Measurements from ENCODE around the gene BOLA1.

BOLA1 gene

GRCh38 chr1:149942885-149943284 lies 43.5 kb downstream of the BOLA1 start:
- H3K36me3 ChIP-seq (ENCODE audit: control insufficient read depth, insufficient read depth, low read length), result no peaks in the 10 kb centered on the region
- H3K27ac ChIP-seq, result no peak overlapping the region
- H3K9me3 ChIP-seq (ENCODE audit: control insufficient read depth, low read length), result no peaks in the 10 kb centered on the region
- no peaks in the 10 kb centered on the region for H3K4me1 ChIP-seq
- H3K27me3 ChIP-seq (ENCODE audit: control insufficient read depth, insufficient read depth, low read length), result no peaks in the 10 kb centered on the region
- TF ChIP-seq CTCF (IDR thresholded peaks at IDR 0.05), result no peak
- no peak overlapping the region for H3K9ac ChIP-seq
- H3K79me2 ChIP-seq, result no peaks in the 10 kb centered on the region
- H3K4me2 ChIP-seq (ENCODE audit: low read length), result no peak overlapping the region
- no peak overlapping the region for H3K4me3 ChIP-seq (ENCODE audit: low read depth, low read length)
- H2AFZ ChIP-seq, result no peak overlapping the region

- no peaks in the 10 kb centered on the region for H3K27me3 ChIP-seq (ENCODE audit: control insufficient read depth, insufficient read depth, low read length)
- H3K36me3 ChIP-seq (ENCODE audit: control insufficient read depth, insufficient read depth, low read length), result no peaks in the 10 kb centered on the region
- H3K4me2 ChIP-seq (ENCODE audit: low read length), result no peak overlapping the region
- no peak overlapping the region for H3K27ac ChIP-seq
- no peak overlapping the region for H3K9ac ChIP-seq
- H2AFZ ChIP-seq, result no peak overlapping the region
- no peaks in the 10 kb centered on the region for H3K79me2 ChIP-seq
- H3K4me1 ChIP-seq, result no peaks in the 10 kb centered on the region
- no peak overlapping the region for H3K4me3 ChIP-seq (ENCODE audit: low read depth, low read length)
- TF ChIP-seq CTCF (IDR thresholded peaks at IDR 0.05), result no peak
- H3K9me3 ChIP-seq (ENCODE audit: control insufficient read depth, low read length), result no peaks in the 10 kb centered on the region
Measured at GRCh38 chr1:149945206-149945605, 45.8 kb downstream of the BOLA1 start.

GRCh38 chr1:149949911-149950310 lies 50.5 kb downstream of the BOLA1 start:
- no peak for TF ChIP-seq CTCF (IDR thresholded peaks at IDR 0.05)
- no peaks in the 10 kb centered on the region for H3K79me2 ChIP-seq
- H2AFZ ChIP-seq, result no peak overlapping the region
- H3K9me3 ChIP-seq (ENCODE audit: control insufficient read depth, low read length), result no peaks in the 10 kb centered on the region
- H3K4me2 ChIP-seq (ENCODE audit: low read length), result no peak overlapping the region
- H3K4me3 ChIP-seq (ENCODE audit: low read depth, low read length), result no peak overlapping the region
- H3K36me3 ChIP-seq (ENCODE audit: control insufficient read depth, insufficient read depth, low read length), result no peaks in the 10 kb centered on the region
- no peak overlapping the region for H3K27ac ChIP-seq
- no peaks in the 10 kb centered on the region for H3K27me3 ChIP-seq (ENCODE audit: control insufficient read depth, insufficient read depth, low read length)
- no peak overlapping the region for H3K9ac ChIP-seq
- H3K4me1 ChIP-seq, result no peaks in the 10 kb centered on the region
